BE2C (cell line): Measurements from ENCODE around the gene MDM2.
"Not testable (repeated sequence)": the region's sequence is repeated elsewhere in the genome, so short reads cannot be mapped to it uniquely, and the experiment has no call there.

Experiments used
- DNase-seq: peaks from one replicate; pipeline ENCODE4 v3.0.0-alpha.2; 2020
- H3K27me3 ChIP-seq: fragments of 250-450 bp; sonication (Bioruptor Pico); 2 replicates; pipeline ENCODE4 v1.5.1; 2020; ENCODE audit warnings: mild to moderate bottlenecking
- H3K36me3 ChIP-seq: fragments of 250-450 bp; sonication (Bioruptor Pico); 2 replicates; pipeline ENCODE4 v1.5.1; 2020; ENCODE audit warnings: mild to moderate bottlenecking
- H3K4me1 ChIP-seq: fragments of 250-450 bp; sonication (Bioruptor Pico); 2 replicates; pipeline ENCODE4 v1.5.1; 2020
- H3K4me3 ChIP-seq: 2 replicates; pipeline ENCODE4 v1.5.1; 2011; ENCODE audit warnings: low read depth, low read length
- H3K9me3 ChIP-seq: fragments of 250-450 bp; sonication (Bioruptor Pico); 2 replicates; pipeline ENCODE4 v1.5.1; 2020
- TF ChIP-seq, protein P1 (sequence below): IDR thresholded peaks from 2 replicates; pipeline ENCODE4 v1.5.1; 2012; ENCODE audit warnings: mild to moderate bottlenecking, low read depth, low read length

The MDM2 gene

DNA sequence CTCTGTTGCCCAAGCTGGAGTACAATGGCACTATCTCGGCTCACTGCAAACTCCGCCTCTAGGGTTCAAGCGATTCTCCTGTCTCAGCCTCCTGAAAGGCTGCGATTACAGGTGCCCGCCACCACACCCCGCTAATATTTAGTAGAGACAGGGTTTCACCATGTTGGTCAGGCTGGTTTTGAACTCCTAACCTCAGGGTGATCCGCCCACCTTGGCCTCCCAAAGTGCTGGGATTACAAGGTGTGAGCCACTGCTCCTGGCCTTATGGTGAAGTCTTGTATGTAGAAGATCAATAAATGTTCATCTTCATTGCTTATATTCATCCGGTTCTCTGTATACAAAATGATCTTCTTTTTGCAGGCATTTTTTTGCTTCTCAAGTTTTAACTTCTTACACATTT lies 47.8 kb downstream of the MDM2 start:
- TF ChIP-seq, protein P1, sequence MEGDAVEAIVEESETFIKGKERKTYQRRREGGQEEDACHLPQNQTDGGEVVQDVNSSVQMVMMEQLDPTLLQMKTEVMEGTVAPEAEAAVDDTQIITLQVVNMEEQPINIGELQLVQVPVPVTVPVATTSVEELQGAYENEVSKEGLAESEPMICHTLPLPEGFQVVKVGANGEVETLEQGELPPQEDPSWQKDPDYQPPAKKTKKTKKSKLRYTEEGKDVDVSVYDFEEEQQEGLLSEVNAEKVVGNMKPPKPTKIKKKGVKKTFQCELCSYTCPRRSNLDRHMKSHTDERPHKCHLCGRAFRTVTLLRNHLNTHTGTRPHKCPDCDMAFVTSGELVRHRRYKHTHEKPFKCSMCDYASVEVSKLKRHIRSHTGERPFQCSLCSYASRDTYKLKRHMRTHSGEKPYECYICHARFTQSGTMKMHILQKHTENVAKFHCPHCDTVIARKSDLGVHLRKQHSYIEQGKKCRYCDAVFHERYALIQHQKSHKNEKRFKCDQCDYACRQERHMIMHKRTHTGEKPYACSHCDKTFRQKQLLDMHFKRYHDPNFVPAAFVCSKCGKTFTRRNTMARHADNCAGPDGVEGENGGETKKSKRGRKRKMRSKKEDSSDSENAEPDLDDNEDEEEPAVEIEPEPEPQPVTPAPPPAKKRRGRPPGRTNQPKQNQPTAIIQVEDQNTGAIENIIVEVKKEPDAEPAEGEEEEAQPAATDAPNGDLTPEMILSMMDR, result no peak
- H3K4me3 ChIP-seq, result no peak overlapping the region
- H3K36me3 ChIP-seq, result no peaks in the 10 kb centered on the region
- DNase-seq, result no peak
- no peaks in the 10 kb centered on the region for H3K9me3 ChIP-seq
- peaks cover 8% of the 10 kb centered on the region for H3K27me3 ChIP-seq
- H3K4me1 ChIP-seq, result no peaks in the 10 kb centered on the region

DNA sequence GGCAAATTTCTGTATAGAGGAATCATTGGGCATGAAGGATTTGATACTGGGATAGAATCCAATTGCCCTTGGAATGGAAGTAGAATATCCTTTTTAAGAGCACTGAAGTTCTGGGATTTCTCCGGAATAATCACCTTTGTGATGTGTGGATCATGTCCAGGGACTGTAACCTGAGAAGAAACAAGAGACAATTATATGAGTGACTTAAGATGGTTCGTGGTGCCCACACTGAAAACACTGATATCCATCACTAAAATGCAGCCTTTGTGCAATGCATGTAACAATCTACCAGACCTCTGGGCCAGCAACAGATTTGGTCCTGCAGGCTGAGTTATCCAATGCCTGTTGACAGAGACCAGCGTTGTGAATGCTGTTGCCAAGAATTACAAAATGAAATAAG lies 48.5 kb downstream of the MDM2 start:
- TF ChIP-seq, protein P1, result no peak
- no peak for DNase-seq
- no peaks in the 10 kb centered on the region for H3K36me3 ChIP-seq

DNA sequence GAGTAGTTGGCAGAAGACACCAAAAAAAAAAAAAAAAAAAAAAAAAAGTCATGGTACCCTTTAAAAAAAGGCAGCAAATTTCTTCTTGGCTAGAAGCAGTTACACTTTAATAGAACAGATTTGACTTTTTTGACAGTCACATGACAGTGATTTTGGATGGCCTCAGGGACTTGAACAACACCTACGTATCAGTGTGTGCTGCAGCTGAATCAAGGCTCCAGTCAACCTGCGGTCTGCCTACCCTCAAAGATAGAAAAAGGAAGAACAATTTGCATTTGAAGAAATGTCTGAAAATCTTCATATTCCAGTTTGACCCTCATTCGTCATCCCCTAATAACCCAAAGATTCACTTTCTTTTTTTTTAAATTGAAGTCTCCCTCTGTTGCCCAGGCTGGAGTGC lies 53.9 kb downstream of the MDM2 start:
- Histone ChIP-seq H3K9me3 (no peaks in the 10 kb centered on the region), H3K27me3 (no peaks in the 10 kb centered on the region; the same call in 1 of the 2 replicates), H3K36me3 (no peaks in the 10 kb centered on the region), H3K4me3 (no peak overlapping the region), H3K4me1 (no peaks in the 10 kb centered on the region)
- TF ChIP-seq, protein P1, result no peak
- no peak for DNase-seq

More for the DNA sequence above, 48.5 kb downstream of the MDM2 start:
- Histone ChIP-seq H3K4me1 (no peaks in the 10 kb centered on the region), H3K9me3 (no peaks in the 10 kb centered on the region), H3K27me3 (peaks cover 8% of the 10 kb centered on the region), H3K4me3 (no peak overlapping the region)

DNA sequence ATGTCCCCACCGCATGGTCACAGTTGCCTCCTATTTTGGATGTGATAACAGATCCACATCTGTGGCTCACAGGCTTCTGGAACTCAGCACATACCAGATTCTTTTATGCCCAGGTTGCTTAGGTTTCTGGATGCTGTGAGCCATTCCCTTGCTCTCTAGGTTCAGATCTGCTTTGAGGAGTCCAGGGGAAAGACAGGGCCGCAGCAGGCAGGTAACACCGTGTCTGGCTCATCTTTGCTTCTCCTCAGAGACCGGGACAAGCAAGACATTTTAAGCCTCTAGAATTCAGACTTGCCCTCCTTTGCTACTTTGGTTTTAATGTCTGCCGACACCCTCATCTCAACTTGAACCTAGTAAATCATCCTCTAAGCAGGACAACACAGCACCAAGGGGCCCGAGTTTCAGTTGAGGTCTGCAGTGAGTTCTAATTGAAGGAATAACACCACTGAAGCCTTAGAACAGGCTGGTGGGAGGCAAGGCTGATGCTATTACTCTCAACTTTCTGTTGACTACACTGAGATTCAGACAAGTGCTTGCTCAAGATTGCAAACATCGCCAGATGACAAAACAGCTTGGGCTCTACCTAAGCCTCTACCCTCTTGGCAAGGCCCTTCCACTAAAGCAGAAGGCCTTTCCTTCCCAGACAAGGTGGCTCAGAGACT lies 55.3 kb downstream of the MDM2 start:
- H3K4me1 ChIP-seq, result no peaks in the 10 kb centered on the region
- TF ChIP-seq, protein P1, result no peak
- H3K36me3 ChIP-seq, result no peaks in the 10 kb centered on the region
- no peaks in the 10 kb centered on the region for H3K9me3 ChIP-seq
- no peak overlapping the region for H3K4me3 ChIP-seq
- H3K27me3 ChIP-seq, result no peaks in the 10 kb centered on the region; the same call in 1 of the 2 replicates
- no peak for DNase-seq

DNA sequence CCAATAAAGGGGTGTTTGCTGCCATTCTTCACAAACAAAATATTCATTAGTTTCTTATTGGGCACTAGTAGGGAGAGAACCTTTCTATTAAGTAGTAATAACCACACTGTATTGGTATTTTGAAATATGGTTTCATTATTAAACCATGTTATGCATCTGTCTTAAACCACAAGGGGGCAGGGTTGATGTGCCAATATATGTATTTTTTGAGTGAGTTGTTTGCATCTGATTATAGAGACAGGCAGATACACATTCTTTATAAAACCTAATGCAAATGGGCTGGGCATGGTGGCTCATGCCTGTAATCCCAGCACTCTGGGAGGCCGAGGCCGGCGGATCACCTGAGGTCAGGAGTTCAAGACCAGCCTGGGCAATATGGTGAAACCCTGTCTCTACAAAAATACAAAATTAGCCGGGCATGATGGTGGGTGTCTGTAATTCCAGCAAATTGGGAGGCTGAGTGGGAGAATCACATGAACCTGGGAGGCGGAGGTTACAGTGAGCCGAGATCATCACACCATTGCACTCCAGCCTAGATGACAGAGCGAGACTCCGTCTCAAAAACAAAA lies 56.0 kb downstream of the MDM2 start:
- H3K4me3 ChIP-seq, result not testable (repeated sequence)

DNA sequence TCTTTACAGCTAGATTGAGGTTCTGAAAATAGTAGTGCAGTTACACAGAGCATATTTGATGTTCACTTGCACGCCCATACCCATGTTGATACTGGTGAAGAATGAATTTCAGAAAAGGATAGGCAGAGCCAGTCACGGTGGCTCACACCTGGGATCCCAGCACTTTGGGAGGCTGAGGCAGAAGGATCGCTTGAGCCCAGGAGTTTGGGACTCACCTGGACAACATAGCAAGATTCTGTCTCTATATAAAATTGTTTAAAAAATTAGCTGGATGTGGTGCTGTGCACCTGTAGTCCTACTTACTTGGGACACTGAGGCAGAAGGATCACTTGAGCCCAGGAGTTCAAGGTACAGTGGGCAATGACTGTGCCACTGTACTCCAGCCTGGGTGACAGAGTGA lies 56.6 kb downstream of the MDM2 start:
- no peak for DNase-seq
- peaks cover 4% of the 10 kb centered on the region; the same call in 1 of the 2 replicates for H3K27me3 ChIP-seq
- no peaks in the 10 kb centered on the region for H3K4me1 ChIP-seq
- H3K4me3 ChIP-seq, result no peak overlapping the region
- H3K9me3 ChIP-seq, result no peaks in the 10 kb centered on the region
- no peaks in the 10 kb centered on the region for H3K36me3 ChIP-seq
- TF ChIP-seq, protein P1, result no peak

More for the DNA sequence above, 56.0 kb downstream of the MDM2 start:
- H3K4me1 ChIP-seq, H3K36me3 ChIP-seq, H3K9me3 ChIP-seq, H3K27me3 ChIP-seq: not testable (repeated sequence)
- TF ChIP-seq, protein P1, result peak; percentile 61
- peak; percentile 22 for DNase-seq
